GM21723 (cell line): ENCODE results near the gene ZNRF4.

Experiments used
- ATAC-seq: cut with Tn5 transposase; IDR thresholded peaks from one replicate; pipeline ENCODE4 v1.9.1; 2021; ENCODE audit warnings: mild to moderate bottlenecking, moderate library complexity; ENCODE audit not compliant: unreplicated experiment

ZNRF4 gene

GRCh38 chr19:5501907-5502306, 46.7 kb downstream of the ZNRF4 start:
- ATAC-seq, result no peak

- ATAC-seq, result no peak
Measured at GRCh38 chr19:5503598-5503997, 48.4 kb downstream of the ZNRF4 start.

GRCh38 chr19:5504114-5504513, 48.9 kb downstream of the ZNRF4 start:
- ATAC-seq, result no peak
